RWPE1 (cell line): ENCODE data around the gene LAMA2.

Source experiments
- CTCF ChIA-PET: fragments of 350-600 bp; sonication (Branson Sonifier 250); formaldehyde crosslinking; extraction: SDS; loops from one replicate; lab custom pipeline; 2021; lab: Yijun Ruan, JAX
- POLR2A ChIA-PET: fragments of 400-600 bp; formaldehyde crosslinking; extraction: SDS; loops from one replicate; lab custom pipeline; 2020; ENCODE audit warnings: antibody characterized with exemption; ENCODE audit not compliant: low non-redundant PET; lab: Yijun Ruan, JAX
- DNase-seq: peaks from one replicate; pipeline ENCODE4 v3.0.0; 2012; ENCODE audit warnings: low spot score
- H3K27ac ChIP-seq: fragments of 450-650 bp; 2 replicates; pipeline ENCODE4 v1.5.1; 2017
- CTCF ChIP-seq: fragments of 450-650 bp; conservative IDR thresholded peaks from 2 replicates; pipeline ENCODE4 v1.5.1; 2017; ENCODE audit warnings: low read depth, mild to moderate bottlenecking

The LAMA2 gene

GRCh38 chr6:129338683-129339082 lies 455.7 kb downstream of the LAMA2 start:
- ChIA-PET POLR2A (no interaction called here), CTCF (no interaction called here)
- H3K27ac ChIP-seq: no peak overlapping the region
- no peak for TF ChIP-seq CTCF
- DNase-seq: no peak

- POLR2A ChIA-PET: no interaction called here
- no peak for TF ChIP-seq CTCF
- DNase-seq: no peak
- H3K27ac ChIP-seq: no peak overlapping the region
- CTCF ChIA-PET: no interaction called here
These were observed 458.0 kb downstream of the LAMA2 start for GRCh38 chr6:129340983-129341382.

- ChIA-PET POLR2A (no interaction called here), CTCF (no interaction called here)
- no peak overlapping the region for H3K27ac ChIP-seq
- no peak for DNase-seq
- TF ChIP-seq CTCF: no peak
These were observed 459.3 kb downstream of the LAMA2 start for GRCh38 chr6:129342243-129342642.

GRCh38 chr6:129342796-129343195 lies 459.9 kb downstream of the LAMA2 start:
- POLR2A ChIA-PET: no interaction called here
- no peak overlapping the region for H3K27ac ChIP-seq
- no peak for DNase-seq
- CTCF ChIA-PET: interaction anchor here (0.5 kb wide), 1 partner anchor 818 kb away, joined by 3 read pairs; no protein-coding TSS in a partner anchor
- no peak for TF ChIP-seq CTCF

- no peak for TF ChIP-seq CTCF
- no peak for DNase-seq
- ChIA-PET POLR2A (no interaction called here), CTCF (no interaction called here)
- no peak overlapping the region for H3K27ac ChIP-seq
These were observed 461.4 kb downstream of the LAMA2 start for GRCh38 chr6:129344379-129344778.

- DNase-seq: peak; percentile 12
- no peak overlapping the region for H3K27ac ChIP-seq
- ChIA-PET POLR2A (no interaction called here), CTCF (no interaction called here)
- no peak for TF ChIP-seq CTCF
These were observed 463.0 kb downstream of the LAMA2 start for GRCh38 chr6:129345890-129346289.

GRCh38 chr6:129346964-129347363 lies 464.0 kb downstream of the LAMA2 start:
- POLR2A ChIA-PET: no interaction called here
- H3K27ac ChIP-seq: no peak overlapping the region
- CTCF ChIA-PET: no interaction called here
- DNase-seq: no peak
- no peak for TF ChIP-seq CTCF
